PFSK-1 (cell line): Measurements from ENCODE around the gene POMT1.

Source experiments
- SIN3A ChIP-seq: IDR thresholded peaks from 2 replicates; pipeline ENCODE4 v1.6.1; 2012; ENCODE audit warnings: mild to moderate bottlenecking, low read length, moderate library complexity, borderline replicate concordance; ENCODE audit not compliant: insufficient read depth
- TF ChIP-seq, protein P1 (sequence below), 2 experiments: IDR thresholded peaks; 2 replicates each; pipeline versions ENCODE4 v1.6.1 to v1.8.0; 2011 to 2012; ENCODE audit warnings: low read depth in 2 of 2, low read length in 2 of 2, control low read depth in 1 of 2, inconsistent platforms in 1 of 2, mild to moderate bottlenecking in 1 of 2, moderate library complexity in 1 of 2; ENCODE audit not compliant: insufficient read depth in 1 of 2

DNA sequence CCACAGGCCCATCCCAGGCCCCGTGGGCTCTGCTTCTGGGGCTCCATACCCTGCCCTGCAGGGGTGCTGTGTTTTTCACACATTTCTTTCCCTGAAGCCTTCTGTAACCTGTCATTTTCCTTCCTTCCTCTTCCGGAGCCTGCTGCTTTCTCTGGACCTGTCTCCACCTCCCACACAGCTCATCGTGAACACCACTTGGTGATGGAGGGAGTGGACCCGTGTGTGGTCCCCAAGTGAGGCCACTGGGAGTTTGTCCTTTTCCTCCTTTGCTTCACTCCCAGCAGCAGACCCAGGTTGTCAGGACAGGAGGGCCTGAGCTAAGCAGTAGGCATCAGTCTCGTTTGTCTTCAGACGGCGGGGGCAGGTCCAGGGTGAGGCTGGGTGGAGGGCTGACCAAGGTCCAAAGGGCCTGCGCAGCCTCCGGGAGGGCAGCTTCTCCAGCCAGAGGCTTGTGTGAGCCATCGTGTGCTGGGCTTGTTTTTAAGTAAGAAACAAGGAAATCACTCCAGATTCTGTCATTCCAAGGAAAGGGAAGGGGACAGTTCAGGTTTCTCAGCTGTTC is 5.8 kb upstream of the POMT1 start:
- no peak for TF ChIP-seq SIN3A
- TF ChIP-seq, protein P1, sequence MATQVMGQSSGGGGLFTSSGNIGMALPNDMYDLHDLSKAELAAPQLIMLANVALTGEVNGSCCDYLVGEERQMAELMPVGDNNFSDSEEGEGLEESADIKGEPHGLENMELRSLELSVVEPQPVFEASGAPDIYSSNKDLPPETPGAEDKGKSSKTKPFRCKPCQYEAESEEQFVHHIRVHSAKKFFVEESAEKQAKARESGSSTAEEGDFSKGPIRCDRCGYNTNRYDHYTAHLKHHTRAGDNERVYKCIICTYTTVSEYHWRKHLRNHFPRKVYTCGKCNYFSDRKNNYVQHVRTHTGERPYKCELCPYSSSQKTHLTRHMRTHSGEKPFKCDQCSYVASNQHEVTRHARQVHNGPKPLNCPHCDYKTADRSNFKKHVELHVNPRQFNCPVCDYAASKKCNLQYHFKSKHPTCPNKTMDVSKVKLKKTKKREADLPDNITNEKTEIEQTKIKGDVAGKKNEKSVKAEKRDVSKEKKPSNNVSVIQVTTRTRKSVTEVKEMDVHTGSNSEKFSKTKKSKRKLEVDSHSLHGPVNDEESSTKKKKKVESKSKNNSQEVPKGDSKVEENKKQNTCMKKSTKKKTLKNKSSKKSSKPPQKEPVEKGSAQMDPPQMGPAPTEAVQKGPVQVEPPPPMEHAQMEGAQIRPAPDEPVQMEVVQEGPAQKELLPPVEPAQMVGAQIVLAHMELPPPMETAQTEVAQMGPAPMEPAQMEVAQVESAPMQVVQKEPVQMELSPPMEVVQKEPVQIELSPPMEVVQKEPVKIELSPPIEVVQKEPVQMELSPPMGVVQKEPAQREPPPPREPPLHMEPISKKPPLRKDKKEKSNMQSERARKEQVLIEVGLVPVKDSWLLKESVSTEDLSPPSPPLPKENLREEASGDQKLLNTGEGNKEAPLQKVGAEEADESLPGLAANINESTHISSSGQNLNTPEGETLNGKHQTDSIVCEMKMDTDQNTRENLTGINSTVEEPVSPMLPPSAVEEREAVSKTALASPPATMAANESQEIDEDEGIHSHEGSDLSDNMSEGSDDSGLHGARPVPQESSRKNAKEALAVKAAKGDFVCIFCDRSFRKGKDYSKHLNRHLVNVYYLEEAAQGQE (IDR thresholded peaks at IDR 0.05; ENCODE audit: insufficient read depth in 1 of 2, low read depth in 2 of 2, low read length in 2 of 2) = no peak
